Transverse colon (tissue), 4 donors: ENCODE results near the gene COL20A1.
A peak's percentile ranks its signal among the peaks of the same experiment; 100 is the strongest.

Experiments
- CTCF ChIP-seq, 5 experiments: fragments of 200-600 bp in 3 of 5; fragments of 450-650 bp in 2 of 5; sonication (generic) in 3 of 5; IDR thresholded peaks; 1 replicate in 2 of 5; 2 replicates in 3 of 5; pipeline ENCODE4 v1.5.1; 2016 to 2017; ENCODE audit warnings: antibody characterized with exemption in 5 of 5, inconsistent platforms in 3 of 5, mild to moderate bottlenecking in 2 of 5, moderate library complexity in 1 of 5
- EP300 ChIP-seq: sonication (generic); formaldehyde crosslinking; IDR thresholded peaks from one replicate; pipeline ENCODE4 v1.6.1; 2017; ENCODE audit warnings: antibody characterized with exemption, low read depth
- POLR2A ChIP-seq: fragments of 450-650 bp; IDR thresholded peaks from one replicate; pipeline ENCODE4 v1.6.1; 2016; ENCODE audit warnings: antibody characterized with exemption, mild to moderate bottlenecking, moderate library complexity
- POLR2AphosphoS5 ChIP-seq, 3 donors: sonication (generic); formaldehyde crosslinking; IDR thresholded peaks; one replicate each; pipeline ENCODE4 v1.6.1; 2016; ENCODE audit warnings: antibody characterized with exemption in 3 of 3

GRCh38 chr20:63290677-63291472 is 2.1 kb upstream of the COL20A1 start:
- TF ChIP-seq CTCF (IDR thresholded peaks at IDR 0.05), result peak; percentile 48 to 74 (median 69)
- no peak for TF ChIP-seq POLR2A
- no peak for TF ChIP-seq POLR2AphosphoS5 (IDR thresholded peaks at IDR 0.05)
- no peak for TF ChIP-seq EP300
